K562 (cell line): ENCODE measurements around the gene KSR2. TPM values are rescaled to one million over a fixed set of nuclear protein-coding genes. Genes with fewer than 3 reads are reported as not detected.
"Not testable (repeated sequence)": the region's sequence is repeated elsewhere in the genome, so short reads cannot be mapped to it uniquely, and the experiment has no call there.

ENCODE experiments used
- ATAC-seq: fragments of 200-7000 bp; cut with Tn5 transposase; 3 replicates; pipeline ENCODE4 v1.9.1; 2020; ENCODE audit warnings: moderate library complexity
- BruUV-seq: library from RNA; stranded (reverse); fragments of 400-500 nt; replicated peaks from 2 replicates; lab custom pipeline; 2021; lab: Mats Ljungman, UMichigan
- CTCF ChIA-PET: fragments of 300-600 bp; formaldehyde crosslinking; extraction: SDS; loops from one replicate; lab custom pipeline; 2021; ENCODE audit warnings: low intra/inter-chr PET ratio; lab: Yijun Ruan, JAX
- POLR2A ChIA-PET: fragments of 300-600, 350-650 bp; sonication (Branson Sonifier 250); formaldehyde crosslinking; extraction: SDS; loops from one replicate; lab custom pipeline; 2021; ENCODE audit warnings: antibody characterized with exemption, inconsistent platforms; lab: Yijun Ruan, JAX
- DNase-seq, 4 experiments: peaks; one replicate each; pipeline versions ENCODE4 v3.0.0 to v3.0.0-alpha.2; 2011 to 2018; ENCODE audit warnings: low spot score in 3 of 4, mixed read lengths in 3 of 4; ENCODE audit errors: extremely low read depth in 1 of 4
- FAIRE-seq: peaks from 2 replicates; lab custom pipeline; 2011; peaks lifted over from hg19 to GRCh38; lab: Jason Lieb, UNC
- H2AFZ ChIP-seq: 2 replicates; pipeline ENCODE4 v1.6.0; 2011; ENCODE audit warnings: low read depth, low read length, control low read depth, inconsistent platforms
- H3K27ac ChIP-seq: fragments of 200-600 bp; 3 replicates; pipeline ENCODE4 v1.8.0; 2011; ENCODE audit warnings: low read depth, mild to moderate bottlenecking, control low read depth, inconsistent platforms, low read length, moderate library complexity, mixed read lengths; ENCODE audit errors: extremely low read depth
- H3K27me3 ChIP-seq, 2 experiments: fragments of 300-600 bp in 1 of 2; 2 replicates in 1 of 2; 3 replicates in 1 of 2; pipeline versions ENCODE4 v1.6.0 to v1.8.0; 2011; ENCODE audit warnings: inconsistent platforms in 2 of 2, low read length in 2 of 2, mild to moderate bottlenecking in 1 of 2, mixed read lengths in 1 of 2, moderate library complexity in 1 of 2; ENCODE audit not compliant: control insufficient read depth in 2 of 2, insufficient read depth in 2 of 2
- H3K36me3 ChIP-seq: fragments of 300-600 bp; 3 replicates; pipeline ENCODE4 v1.8.0; 2011; ENCODE audit warnings: mild to moderate bottlenecking, low read length, inconsistent platforms; ENCODE audit not compliant: control insufficient read depth, insufficient read depth
- H3K4me1 ChIP-seq, 2 experiments: fragments of 200-600 bp in 1 of 2; replicated peaks in 1 of 2; 2 replicates in 1 of 2; 3 replicates in 1 of 2; pipeline versions ENCODE4 v1.5.1 to v1.8.0; 2011; ENCODE audit warnings: inconsistent platforms in 2 of 2, low read length in 2 of 2, mild to moderate bottlenecking in 1 of 2, mixed read lengths in 1 of 2, moderate library complexity in 1 of 2; ENCODE audit not compliant: control insufficient read depth in 2 of 2, insufficient read depth in 2 of 2
- H3K4me2 ChIP-seq: 2 replicates; pipeline ENCODE4 v1.6.1; 2011; ENCODE audit warnings: low read length, control low read depth, inconsistent platforms, mixed read lengths; ENCODE audit not compliant: insufficient read depth
- H3K4me3 ChIP-seq: fragments of 200-600 bp; sonication (generic), shearing (Covaris generic); 2 replicates; pipeline ENCODE4 v1.5.1; 2016; ENCODE audit warnings: control low read depth, inconsistent platforms
- H3K79me2 ChIP-seq: fragments of 200-600 bp; 3 replicates; pipeline ENCODE4 v1.8.0; 2011; ENCODE audit warnings: low read length, inconsistent platforms; ENCODE audit not compliant: control insufficient read depth, insufficient read depth
- H3K9ac ChIP-seq, 2 experiments: 2 replicates each; pipeline versions ENCODE4 v1.6.0 to v1.6.1; 2011; ENCODE audit warnings: low read depth in 2 of 2, low read length in 2 of 2, control low read depth in 1 of 2, inconsistent platforms in 1 of 2, mild to moderate bottlenecking in 1 of 2, mixed read lengths in 1 of 2; ENCODE audit not compliant: insufficient read depth in 1 of 2
- H3K9me1 ChIP-seq: one replicate; pipeline ENCODE4 v1.6.0; 2011; ENCODE audit warnings: inconsistent platforms, mild to moderate bottlenecking, low read length, moderate library complexity; ENCODE audit not compliant: control insufficient read depth, insufficient read depth
- H3K9me3 ChIP-seq: replicated peaks from 2 replicates; pipeline ENCODE4 v1.5.1; 2011; ENCODE audit warnings: low read depth, low read length, inconsistent platforms; ENCODE audit not compliant: control insufficient read depth, insufficient read depth
- H4K20me1 ChIP-seq: replicated peaks from 2 replicates; pipeline ENCODE4 v1.6.1; 2011; ENCODE audit warnings: low read length, inconsistent platforms, mixed read lengths; ENCODE audit not compliant: control insufficient read depth, insufficient read depth
- CBX8 ChIP-seq: fragments of 200-600 bp; sonication (generic); IDR thresholded peaks from 2 replicates; pipeline ENCODE4 v1.6.1; 2012; ENCODE audit warnings: borderline replicate concordance, mixed run types, low read depth, mild to moderate bottlenecking, moderate library complexity, mixed read lengths, low read length, control low read depth, inconsistent platforms; ENCODE audit not compliant: poor library complexity, severe bottlenecking; ENCODE audit errors: extremely low read depth
- NKRF ChIP-seq: fragments of 450-650 bp; IDR thresholded peaks from 2 replicates; pipeline ENCODE4 v1.6.1; 2016; ENCODE audit warnings: borderline replicate concordance
- WGBS: fragments of 100-300 bp; shearing (Covaris generic); methylation state at CpG from one replicate; pipeline ENCODE4 v1.1.6; 2016; ENCODE audit warnings: low coverage, mixed read lengths; ENCODE audit not compliant: insufficient coverage; ENCODE audit errors: missing lambda C conversion rate; 5-methylcytosine and 5-hydroxymethylcytosine counted together
- in situ Hi-C: fragments of 300-500 bp; cut with MboI; formaldehyde crosslinking; loops from 4 replicates; pipeline ENCODE4 v1.15.0; 2018; ENCODE audit warnings: inconsistent platforms, mixed read lengths
- intact Hi-C: fragments of 100-400 bp; cut with micrococcal nuclease; formaldehyde crosslinking; loops from 2 replicates; pipeline ENCODE4 v1.14.2; 2022
- polyA plus RNA-seq, 8 experiments: library from polyadenylated mRNA; depleted of rRNA in 4 of 8; stranded (reverse) in 5 of 8; unstranded in 3 of 8; fragments of >200 nt; fragmentation: Nextera tagmentation in 2 of 8; fragmentation: Illumina TruSeq in 1 of 8; extraction: Ambion mirVana in 2 of 8; extraction: Trizol in 1 of 8; gene quantifications; 2 replicates each; pipeline versions ENCODE4 v1.2.1 to v1.2.3, GENCODE V29; 2011 to 2014; ENCODE audit warnings: inconsistent platforms in 1 of 8, missing spikeins in 1 of 8
- total RNA-seq, 7 experiments: library from RNA; depleted of rRNA in 6 of 7; stranded (reverse); fragments of >200 nt in 6 of 7; fragmentation: Illumina TruSeq in 2 of 7; extraction: Trizol in 2 of 7; gene quantifications; 2 replicates each; pipeline versions ENCODE4 v1.2.1 to v1.2.3, GENCODE V29; 2011 to 2021; ENCODE audit warnings: low replicate concordance in 1 of 7

KSR2 gene
- total and polyA plus RNA-seq, 9 of the 15 experiments (the other 6 are each of a cell fraction or from before 2014, with no cell fraction given): not detected

- no peak for TF ChIP-seq NKRF
- no peak for TF ChIP-seq CBX8
- TF ChIP-seq, all 486 proteins: peak for 1
These were observed 76.3 kb downstream of the KSR2 start (continued) for GRCh38 chr12:117892441-117892840.

DNA sequence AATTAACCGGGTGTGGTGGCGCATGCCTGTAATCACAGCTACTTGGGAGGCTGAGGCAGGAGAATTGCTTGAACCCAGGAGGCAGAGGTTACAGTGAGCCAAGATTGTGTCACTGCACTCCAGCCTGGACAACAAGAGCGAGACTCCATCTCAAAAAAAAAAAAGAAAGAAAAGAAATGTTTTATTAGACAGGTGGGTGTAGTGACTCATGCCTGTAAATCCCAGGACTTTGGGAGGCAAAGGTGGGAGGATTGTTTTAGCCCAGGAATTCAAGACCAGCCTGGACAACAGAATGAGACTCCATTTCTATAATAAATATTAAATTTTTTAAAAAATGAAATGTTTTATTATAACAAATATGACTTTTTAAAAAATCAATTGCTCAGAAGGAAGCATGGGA is 77.5 kb downstream of the KSR2 start:
- H3K9me1 ChIP-seq, H3K79me2 ChIP-seq, H2AFZ ChIP-seq, in situ Hi-C loops, H3K4me1 ChIP-seq, POLR2A ChIA-PET, ATAC-seq, H3K4me3 ChIP-seq, FAIRE-seq, intact Hi-C loops, H3K9ac ChIP-seq, H3K9me3 ChIP-seq, CTCF ChIA-PET, H3K27ac ChIP-seq, H4K20me1 ChIP-seq, DNase-seq, H3K36me3 ChIP-seq, H3K27me3 ChIP-seq, H3K4me2 ChIP-seq, BruUV-seq: not testable (repeated sequence)
- WGBS: 0% methylated on average over 3 of the region's 3 CpGs
